Nephron progenitor cell (in vitro differentiated cells): ENCODE results near the gene PPP2R5B.

Source experiments
- DNase-seq: peaks from one replicate; pipeline ENCODE4 v3.0.0; 2021
- H3K27ac Mint-ChIP-seq: 2 replicates; pipeline ENCODE4 v1.8.0; 2021; ENCODE audit warnings: mild to moderate bottlenecking, moderate library complexity, mixed read lengths
- H3K27me3 Mint-ChIP-seq: 2 replicates; pipeline ENCODE4 v1.8.0; 2021; ENCODE audit warnings: mild to moderate bottlenecking, low read depth, mixed read lengths; ENCODE audit not compliant: poor library complexity
- H3K36me3 Mint-ChIP-seq: 2 replicates; pipeline ENCODE4 v1.8.0; 2021; ENCODE audit warnings: low read depth, mixed read lengths
- H3K4me1 Mint-ChIP-seq: 2 replicates; pipeline ENCODE4 v1.8.0; 2021; ENCODE audit warnings: mixed read lengths
- H3K4me3 Mint-ChIP-seq: 2 replicates; pipeline ENCODE4 v1.8.0; 2021; ENCODE audit warnings: mild to moderate bottlenecking, moderate library complexity, mixed read lengths
- H3K9me3 Mint-ChIP-seq: 2 replicates; pipeline ENCODE4 v1.8.0; 2021; ENCODE audit warnings: mild to moderate bottlenecking, moderate library complexity, mixed read lengths
- TF ChIP-seq, protein P1 (sequence below): fragments of 200-600 bp; sonication (generic); IDR thresholded peaks from 2 replicates; pipeline ENCODE4 v1.5.0; 2021; ENCODE audit warnings: antibody characterized with exemption

PPP2R5B gene

DNA sequence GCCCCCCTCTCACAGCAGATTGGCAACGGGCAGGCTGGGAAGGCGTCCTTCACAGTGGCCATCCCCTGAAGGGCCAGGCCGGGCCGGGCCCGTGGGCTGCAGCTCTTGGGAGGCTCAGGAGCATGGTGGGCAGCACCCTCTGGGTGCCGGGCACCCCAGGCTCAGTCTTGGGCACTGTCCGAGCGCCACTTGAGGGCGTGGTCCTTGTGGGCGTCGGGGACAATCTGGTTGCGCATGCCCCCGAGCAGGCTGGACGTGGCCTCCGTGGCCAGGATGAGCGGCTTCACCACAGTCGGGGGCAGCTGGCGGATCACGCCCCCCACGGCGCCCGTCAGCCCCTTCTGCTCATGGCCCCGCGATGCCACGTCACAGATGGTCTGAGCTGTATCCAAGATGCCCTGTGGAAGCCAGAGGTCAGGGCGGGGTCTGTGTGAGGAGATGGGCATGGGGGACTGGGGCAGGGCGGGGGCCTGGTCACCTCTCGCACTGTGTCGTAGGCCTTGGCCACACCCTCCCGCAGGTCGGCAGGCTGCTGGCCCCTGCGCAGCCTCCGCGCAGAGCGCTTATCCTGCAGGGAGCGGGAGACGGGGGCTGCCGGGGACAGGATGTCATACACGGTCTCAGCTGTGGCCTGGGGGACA, 29.6 kb upstream of the PPP2R5B start:
- Mint-ChIP-seq H3K27me3 (peaks cover 3% of the 10 kb centered on the region), H3K36me3 (peaks cover 5% of the 10 kb centered on the region), H3K27ac (no peak overlapping the region), H3K4me1 (peaks cover 23% of the 10 kb centered on the region), H3K9me3 (no peaks in the 10 kb centered on the region), H3K4me3 (no peak overlapping the region)
- TF ChIP-seq, protein P1, sequence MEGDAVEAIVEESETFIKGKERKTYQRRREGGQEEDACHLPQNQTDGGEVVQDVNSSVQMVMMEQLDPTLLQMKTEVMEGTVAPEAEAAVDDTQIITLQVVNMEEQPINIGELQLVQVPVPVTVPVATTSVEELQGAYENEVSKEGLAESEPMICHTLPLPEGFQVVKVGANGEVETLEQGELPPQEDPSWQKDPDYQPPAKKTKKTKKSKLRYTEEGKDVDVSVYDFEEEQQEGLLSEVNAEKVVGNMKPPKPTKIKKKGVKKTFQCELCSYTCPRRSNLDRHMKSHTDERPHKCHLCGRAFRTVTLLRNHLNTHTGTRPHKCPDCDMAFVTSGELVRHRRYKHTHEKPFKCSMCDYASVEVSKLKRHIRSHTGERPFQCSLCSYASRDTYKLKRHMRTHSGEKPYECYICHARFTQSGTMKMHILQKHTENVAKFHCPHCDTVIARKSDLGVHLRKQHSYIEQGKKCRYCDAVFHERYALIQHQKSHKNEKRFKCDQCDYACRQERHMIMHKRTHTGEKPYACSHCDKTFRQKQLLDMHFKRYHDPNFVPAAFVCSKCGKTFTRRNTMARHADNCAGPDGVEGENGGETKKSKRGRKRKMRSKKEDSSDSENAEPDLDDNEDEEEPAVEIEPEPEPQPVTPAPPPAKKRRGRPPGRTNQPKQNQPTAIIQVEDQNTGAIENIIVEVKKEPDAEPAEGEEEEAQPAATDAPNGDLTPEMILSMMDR: no peak
- DNase-seq: no peak

DNA sequence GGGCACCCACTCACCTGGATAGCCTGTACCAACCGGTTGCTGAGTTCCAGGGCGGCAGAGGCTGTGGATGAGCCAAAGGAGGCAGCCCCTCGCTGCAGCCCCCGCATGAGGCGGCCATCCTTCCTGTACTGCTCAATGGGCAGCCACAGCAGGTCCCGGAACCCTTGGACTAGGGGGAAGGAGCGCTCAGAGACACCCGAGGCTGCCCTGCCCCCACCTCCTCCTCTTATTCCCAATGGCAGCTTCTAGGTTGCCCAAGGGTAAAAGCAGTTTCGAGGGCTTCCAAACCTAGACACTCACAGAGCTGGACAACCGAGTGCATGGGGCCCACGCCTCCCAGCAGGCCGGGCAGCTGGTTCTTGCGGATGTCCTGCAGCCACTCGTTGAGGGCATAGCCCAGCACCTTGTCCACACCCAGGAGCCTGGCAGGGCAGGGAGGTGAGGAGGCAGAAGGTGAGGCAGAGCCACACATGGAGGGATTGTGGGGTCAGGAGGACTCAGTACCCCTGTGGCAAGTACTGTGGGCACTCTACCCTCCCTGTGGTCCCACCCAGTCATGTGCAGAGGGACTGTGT, 28.0 kb upstream of the PPP2R5B start:
- Mint-ChIP-seq H3K27ac (no peak overlapping the region), H3K4me1 (peaks cover 19% of the 10 kb centered on the region), H3K36me3 (peaks cover 9% of the 10 kb centered on the region), H3K4me3 (no peak overlapping the region), H3K9me3 (no peaks in the 10 kb centered on the region), H3K27me3 (no peaks in the 10 kb centered on the region)
- TF ChIP-seq, protein P1: no peak
- no peak for DNase-seq

DNA sequence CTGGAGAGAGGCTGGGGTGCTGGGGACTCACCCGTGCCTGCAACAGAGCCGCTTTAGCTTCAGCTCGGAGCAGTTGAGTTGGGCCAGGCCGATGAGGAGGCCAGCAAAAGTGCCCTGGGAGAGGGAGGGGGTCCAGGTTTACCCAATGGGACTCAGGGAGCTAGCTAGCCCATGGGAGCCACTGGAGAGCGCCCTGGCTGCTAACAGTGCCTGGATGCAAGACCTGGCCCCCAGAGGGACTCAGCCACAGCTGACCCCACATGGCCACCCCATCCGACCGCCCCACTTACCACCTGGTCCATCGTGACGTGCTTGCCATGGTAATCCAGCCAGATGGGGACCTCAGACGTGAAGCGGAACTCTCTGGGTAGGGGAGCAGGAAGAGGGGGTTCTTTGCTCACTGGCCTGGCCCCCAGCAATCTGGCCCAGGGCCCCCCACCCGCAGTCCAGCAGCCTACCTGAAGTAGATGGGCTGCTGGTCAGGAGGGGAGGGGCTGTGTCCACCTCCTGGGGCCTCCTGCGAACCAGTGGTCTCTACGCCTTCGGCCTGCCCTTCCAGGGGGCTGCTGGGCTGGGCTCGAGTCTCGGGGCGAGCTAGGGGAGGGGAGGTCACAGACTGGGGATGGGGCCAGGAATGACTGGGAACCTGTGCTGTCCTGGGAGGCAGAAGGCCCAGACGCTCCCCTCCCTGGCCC, 27.0 kb upstream of the PPP2R5B start:
- no peaks in the 10 kb centered on the region for H3K27me3 Mint-ChIP-seq
- no peaks in the 10 kb centered on the region for H3K9me3 Mint-ChIP-seq
- no peak overlapping the region for H3K27ac Mint-ChIP-seq
- no peak overlapping the region for H3K4me3 Mint-ChIP-seq
- TF ChIP-seq, protein P1: no peak
- peaks cover 12% of the 10 kb centered on the region for H3K36me3 Mint-ChIP-seq
- H3K4me1 Mint-ChIP-seq: peaks cover 12% of the 10 kb centered on the region
- DNase-seq: no peak

DNA sequence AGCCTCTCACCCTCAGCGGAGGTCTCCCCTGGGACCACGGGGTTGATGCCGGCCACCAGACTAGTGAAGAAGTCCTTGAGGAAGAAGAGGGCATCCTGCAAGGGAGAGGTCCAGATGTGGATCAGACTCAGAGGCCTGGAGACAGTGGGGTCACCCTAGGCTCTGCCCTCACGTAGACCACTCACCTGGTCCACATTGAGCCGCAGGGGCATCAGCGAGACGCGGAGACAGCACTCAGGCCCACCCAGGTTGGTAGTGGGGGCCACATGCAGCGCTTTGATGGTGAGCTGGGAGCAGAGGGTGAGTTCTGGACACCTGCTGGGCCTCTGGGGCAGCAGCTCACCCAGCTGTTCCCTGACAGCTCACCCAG, 26.4 kb upstream of the PPP2R5B start:
- TF ChIP-seq, protein P1: no peak
- no peak overlapping the region for H3K27ac Mint-ChIP-seq
- no peaks in the 10 kb centered on the region for H3K27me3 Mint-ChIP-seq
- no peaks in the 10 kb centered on the region for H3K9me3 Mint-ChIP-seq
- H3K4me3 Mint-ChIP-seq: no peak overlapping the region
- peaks cover 11% of the 10 kb centered on the region for H3K4me1 Mint-ChIP-seq
- no peak for DNase-seq
- peaks cover 12% of the 10 kb centered on the region for H3K36me3 Mint-ChIP-seq

DNA sequence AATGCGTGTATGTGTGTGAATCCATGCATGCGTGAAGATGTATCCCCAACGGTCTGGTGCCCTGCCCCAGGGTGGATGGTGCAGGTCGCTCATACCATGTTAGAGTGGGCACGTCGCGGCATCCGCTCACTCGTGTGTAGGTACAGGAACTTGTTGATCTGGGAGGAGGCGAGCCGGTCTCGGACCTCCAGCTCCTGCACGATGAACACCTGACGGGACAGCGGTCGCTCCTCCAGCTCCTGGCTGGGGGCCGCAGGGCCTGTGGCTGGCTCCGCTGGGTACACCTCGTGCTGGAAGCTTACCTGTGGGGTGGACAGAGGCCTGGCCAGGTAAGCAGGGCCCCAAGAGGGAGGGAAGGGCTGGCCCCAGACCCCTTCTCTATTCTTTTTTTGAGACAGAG, 25.9 kb upstream of the PPP2R5B start:
- no peak for DNase-seq
- no peak overlapping the region for H3K27ac Mint-ChIP-seq
- H3K4me1 Mint-ChIP-seq: peaks cover 11% of the 10 kb centered on the region
- H3K36me3 Mint-ChIP-seq: peaks cover 12% of the 10 kb centered on the region
- H3K9me3 Mint-ChIP-seq: no peaks in the 10 kb centered on the region
- TF ChIP-seq, protein P1: no peak
- H3K27me3 Mint-ChIP-seq: no peaks in the 10 kb centered on the region
- no peak overlapping the region for H3K4me3 Mint-ChIP-seq
